Peyer's patch (tissue), 4 donors: Measurements from ENCODE around the gene MGA. TPM values are rescaled to one million over a fixed set of nuclear protein-coding genes. Genes with fewer than 3 reads are reported as not detected.

Experiments
- DNase-seq, 3 donors: peaks; one replicate each; pipeline ENCODE4 v3.0.0-alpha.2; 2017 to 2019
- H3K27ac ChIP-seq, 4 donors: fragments of 200-600 bp; sonication (generic); one replicate each; pipeline ENCODE4 v1.5.1; 2016 to 2019
- H3K27me3 ChIP-seq, 2 donors: fragments of 200-600 bp; sonication (generic); one replicate each; pipeline ENCODE4 v1.5.1; 2019
- H3K36me3 ChIP-seq, 3 donors: fragments of 200-600 bp; sonication (generic); one replicate each; pipeline ENCODE4 v1.5.1; 2016 to 2019
- H3K4me1 ChIP-seq, 4 donors: fragments of 200-600 bp; sonication (generic); one replicate each; pipeline ENCODE4 v1.5.1; 2016 to 2019
- H3K4me3 ChIP-seq, 4 donors: fragments of 200-600 bp; sonication (generic); 1 replicate in 3 of 4; 2 replicates in 1 of 4; pipeline ENCODE4 v1.5.1; 2016 to 2019; ENCODE audit warnings: mild to moderate bottlenecking in 1 of 4
- H3K9me3 ChIP-seq, 4 donors: fragments of 200-600 bp; sonication (generic); one replicate each; pipeline ENCODE4 v1.5.1; 2016 to 2019; ENCODE audit warnings: mild to moderate bottlenecking in 1 of 4
- CTCF ChIP-seq, 6 experiments: fragments of 450-650 bp in 4 of 6; fragments of 200-600 bp in 2 of 6; sonication (generic) in 1 of 6; IDR thresholded peaks; one replicate each; pipeline ENCODE4 v1.5.1; 2017 to 2019; ENCODE audit warnings: antibody characterized with exemption in 6 of 6, mild to moderate bottlenecking in 3 of 6, moderate library complexity in 1 of 6
- POLR2A ChIP-seq, 2 donors: fragments of 450-650 bp; IDR thresholded peaks; one replicate each; pipeline ENCODE4 v1.5.1; 2017; ENCODE audit warnings: antibody characterized with exemption in 2 of 2, mild to moderate bottlenecking in 2 of 2, moderate library complexity in 2 of 2
- total RNA-seq, 4 donors: library from RNA; depleted of rRNA; stranded (reverse); fragments of >200 nt; gene quantifications; one replicate each; pipeline ENCODE4 v1.1.0, GENCODE V29; 2016

Gene MGA
- total RNA-seq, 4 donors from 2014 or later: 39.7 to 143 (median 69.8) TPM

GRCh38 chr15:41629463-41629862, 30.7 kb upstream of the MGA start:
- DNase-seq: no peak
- Histone ChIP-seq H3K4me1 (peaks cover 0 to 5% (median 0%) of the 10 kb centered on the region in 4 donors), H3K9me3 (no peaks in the 10 kb centered on the region), H3K36me3 (no peaks in the 10 kb centered on the region), H3K27ac (no peak overlapping the region), H3K4me3 (no peak overlapping the region), H3K27me3 (no peaks in the 10 kb centered on the region)
- TF ChIP-seq CTCF (IDR thresholded peaks at IDR 0.05): no peak
- no peak for TF ChIP-seq POLR2A (IDR thresholded peaks at IDR 0.05)

- peaks cover 0 to 5% (median 0%) of the 10 kb centered on the region in 4 donors for H3K4me1 ChIP-seq
- TF ChIP-seq POLR2A (IDR thresholded peaks at IDR 0.05) (no peak), CTCF (IDR thresholded peaks at IDR 0.05) (no peak)
- H3K36me3 ChIP-seq: no peaks in the 10 kb centered on the region
- H3K27ac ChIP-seq: no peak overlapping the region
- no peak for DNase-seq
- no peaks in the 10 kb centered on the region for H3K9me3 ChIP-seq
- no peaks in the 10 kb centered on the region for H3K27me3 ChIP-seq
- H3K4me3 ChIP-seq: no peak overlapping the region
Measured at GRCh38 chr15:41629883-41630282, 30.3 kb upstream of the MGA start.

GRCh38 chr15:41630616-41631217, 29.5 kb upstream of the MGA start:
- Histone ChIP-seq H3K27me3 (no peaks in the 10 kb centered on the region), H3K9me3 (no peaks in the 10 kb centered on the region), H3K27ac (no peak overlapping the region), H3K4me3 (no peak overlapping the region), H3K36me3 (no peaks in the 10 kb centered on the region), H3K4me1 (peaks cover 0 to 5% (median 0%) of the 10 kb centered on the region in 4 donors)
- TF ChIP-seq POLR2A (IDR thresholded peaks at IDR 0.05): no peak
- no peak for TF ChIP-seq CTCF (IDR thresholded peaks at IDR 0.05)
- DNase-seq: no peak

GRCh38 chr15:41631880-41632470, 28.2 kb upstream of the MGA start:
- H3K27ac ChIP-seq: no peak overlapping the region
- no peaks in the 10 kb centered on the region for H3K9me3 ChIP-seq
- no peaks in the 10 kb centered on the region for H3K36me3 ChIP-seq
- no peak for DNase-seq
- no peak overlapping the region for H3K4me3 ChIP-seq
- no peak for TF ChIP-seq CTCF (IDR thresholded peaks at IDR 0.05)
- no peak for TF ChIP-seq POLR2A (IDR thresholded peaks at IDR 0.05)
- no peaks in the 10 kb centered on the region for H3K27me3 ChIP-seq
- H3K4me1 ChIP-seq: peaks cover 0 to 5% (median 0%) of the 10 kb centered on the region in 4 donors

- H3K36me3 ChIP-seq: no peaks in the 10 kb centered on the region
- H3K9me3 ChIP-seq: no peaks in the 10 kb centered on the region
Measured at GRCh38 chr15:41633609-41634008, 26.6 kb upstream of the MGA start.

More at GRCh38 chr15:41633609-41634008, 26.6 kb upstream of the MGA start:
- Histone ChIP-seq H3K27me3 (no peaks in the 10 kb centered on the region), H3K27ac (no peak overlapping the region), H3K4me3 (no peak overlapping the region), H3K4me1 (peaks cover 0 to 5% (median 0%) of the 10 kb centered on the region in 4 donors)
- no peak for TF ChIP-seq POLR2A (IDR thresholded peaks at IDR 0.05)
- no peak for TF ChIP-seq CTCF (IDR thresholded peaks at IDR 0.05)
- no peak for DNase-seq
